Breast epithelium (tissue), 4 donors: Measurements from ENCODE around the gene FSTL4. TPM values are rescaled to one million over a fixed set of nuclear protein-coding genes. Genes with fewer than 3 reads are reported as not detected.

Experiments
- DNase-seq, 2 donors: peaks; one replicate each; pipeline ENCODE4 v3.0.0-alpha.2; 2019; ENCODE audit warnings: low spot score in 2 of 2
- H3K27ac ChIP-seq, 2 donors: fragments of 200-600 bp; sonication (generic) in 1 of 2; one replicate each; pipeline ENCODE4 v1.5.1; 2016 to 2019; ENCODE audit warnings: mild to moderate bottlenecking in 1 of 2
- H3K27me3 ChIP-seq, 2 donors: fragments of 200-600 bp; sonication (generic) in 1 of 2; one replicate each; pipeline versions ENCODE4 v1.5.1 to v1.6.0; 2017 to 2019; ENCODE audit warnings: control low read depth in 1 of 2, mild to moderate bottlenecking in 1 of 2
- H3K36me3 ChIP-seq: fragments of 200-600 bp; one replicate; pipeline ENCODE4 v1.5.1; 2019
- H3K4me1 ChIP-seq, 2 donors: fragments of 200-600 bp; sonication (generic); one replicate each; pipeline ENCODE4 v1.5.1; 2016 to 2019; ENCODE audit warnings: control low read depth in 1 of 2
- H3K4me3 ChIP-seq, 3 donors: fragments of 200-600 bp; sonication (generic); 1 replicate in 2 of 3; 2 replicates in 1 of 3; pipeline ENCODE4 v1.5.1; 2016 to 2019; ENCODE audit warnings: mild to moderate bottlenecking in 3 of 3, moderate library complexity in 2 of 3
- H3K9me3 ChIP-seq, 2 donors: fragments of 200-600 bp; sonication (generic) in 1 of 2; one replicate each; pipeline ENCODE4 v1.5.1; 2016 to 2019; ENCODE audit warnings: control low read depth in 1 of 2
- CTCF ChIP-seq, 3 donors: fragments of 450-650 bp; IDR thresholded peaks; one replicate each; pipeline ENCODE4 v1.5.1; 2016 to 2017; ENCODE audit warnings: antibody characterized with exemption in 3 of 3, mild to moderate bottlenecking in 3 of 3, moderate library complexity in 3 of 3
- POLR2A ChIP-seq: fragments of 450-650 bp; IDR thresholded peaks from one replicate; pipeline ENCODE4 v1.6.1; 2016; ENCODE audit warnings: antibody characterized with exemption, mild to moderate bottlenecking, moderate library complexity
- POLR2AphosphoS5 ChIP-seq, 3 donors: sonication (generic); formaldehyde crosslinking; IDR thresholded peaks; one replicate each; pipeline ENCODE4 v1.6.1; 2017; ENCODE audit warnings: antibody characterized with exemption in 3 of 3
- intact Hi-C: fragments of 100-400 bp; cut with DNase I; formaldehyde crosslinking; loops from one replicate; pipeline ENCODE4 v1.15.1; 2023; ENCODE audit warnings: low total_unique reads
- total RNA-seq, 3 donors: library from RNA; depleted of rRNA; stranded (reverse); fragments of >200 nt; gene quantifications; one replicate each; pipeline ENCODE4 v1.1.0, GENCODE V29; 2016

The FSTL4 gene
- total RNA-seq, 3 donors from 2014 or later, result 0.16 to 0.98 (median 0.88) TPM

GRCh38 chr5:133464013-133464412 lies 148.3 kb downstream of the FSTL4 start:
- no peak for TF ChIP-seq POLR2AphosphoS5 (IDR thresholded peaks at IDR 0.05)
- TF ChIP-seq CTCF (IDR thresholded peaks at IDR 0.05), result no peak
- no peak for TF ChIP-seq POLR2A
- no peak for DNase-seq
- Histone ChIP-seq H3K27me3 (no peaks in the 10 kb centered on the region), H3K4me1 (no peaks in the 10 kb centered on the region), H3K36me3 (no peaks in the 10 kb centered on the region), H3K4me3 (no peak overlapping the region), H3K9me3 (no peaks in the 10 kb centered on the region), H3K27ac (no peak overlapping the region)
- intact Hi-C loops, result no loop called here

GRCh38 chr5:133461796-133462516 lies 150.4 kb downstream of the FSTL4 start:
- H3K27me3 ChIP-seq, result no peaks in the 10 kb centered on the region

GRCh38 chr5:133460172-133460758 lies 152.1 kb downstream of the FSTL4 start:
- TF ChIP-seq CTCF (IDR thresholded peaks at IDR 0.05), result no peak
- TF ChIP-seq POLR2A, result no peak
- no peak for TF ChIP-seq POLR2AphosphoS5 (IDR thresholded peaks at IDR 0.05)
- H3K27ac ChIP-seq, result no peak overlapping the region
- no peaks in the 10 kb centered on the region for H3K27me3 ChIP-seq
- H3K4me1 ChIP-seq, result peaks cover 4 to 16% of the 10 kb centered on the region in 2 donors
- DNase-seq, result no peak
- H3K4me3 ChIP-seq, result no peak overlapping the region
- intact Hi-C loops, result no loop called here
- no peaks in the 10 kb centered on the region for H3K36me3 ChIP-seq
- H3K9me3 ChIP-seq, result no peaks in the 10 kb centered on the region

More at GRCh38 chr5:133461796-133462516, 150.4 kb downstream of the FSTL4 start:
- peaks cover 4 to 12% of the 10 kb centered on the region in 2 donors for H3K4me1 ChIP-seq
- no peaks in the 10 kb centered on the region for H3K9me3 ChIP-seq
- DNase-seq, result no peak
- H3K36me3 ChIP-seq, result no peaks in the 10 kb centered on the region
- H3K4me3 ChIP-seq, result no peak overlapping the region
- TF ChIP-seq CTCF (IDR thresholded peaks at IDR 0.05) (no peak), POLR2AphosphoS5 (IDR thresholded peaks at IDR 0.05) (no peak), POLR2A (no peak)
- no peak overlapping the region for H3K27ac ChIP-seq
- intact Hi-C loops, result no loop called here

GRCh38 chr5:133459474-133460160 lies 152.7 kb downstream of the FSTL4 start:
- Histone ChIP-seq H3K4me3 (no peak overlapping the region), H3K9me3 (no peaks in the 10 kb centered on the region), H3K27ac (no peak overlapping the region), H3K4me1 (peaks cover 4 to 16% of the 10 kb centered on the region in 2 donors), H3K36me3 (no peaks in the 10 kb centered on the region), H3K27me3 (no peaks in the 10 kb centered on the region)
- no peak for DNase-seq
- no peak for TF ChIP-seq CTCF (IDR thresholded peaks at IDR 0.05)
- no peak for TF ChIP-seq POLR2AphosphoS5 (IDR thresholded peaks at IDR 0.05)
- TF ChIP-seq POLR2A, result no peak
- intact Hi-C loops, result no loop called here

GRCh38 chr5:133458435-133458834 lies 153.9 kb downstream of the FSTL4 start:
- no peak overlapping the region for H3K27ac ChIP-seq
- no peaks in the 10 kb centered on the region for H3K9me3 ChIP-seq
- TF ChIP-seq CTCF (IDR thresholded peaks at IDR 0.05) (no peak), POLR2AphosphoS5 (IDR thresholded peaks at IDR 0.05) (no peak), POLR2A (no peak)
- DNase-seq, result no peak
- H3K36me3 ChIP-seq, result no peaks in the 10 kb centered on the region
- intact Hi-C loops, result no loop called here
- no peak overlapping the region for H3K4me3 ChIP-seq
- peaks cover 4 to 16% of the 10 kb centered on the region in 2 donors for H3K4me1 ChIP-seq
- no peaks in the 10 kb centered on the region for H3K27me3 ChIP-seq
